ENCODE data around the gene CD82. TPM values are rescaled to one million over a fixed set of nuclear protein-coding genes. Genes with fewer than 3 reads are reported as not detected.

The CD82 gene
- total and polyA plus RNA-seq, 2 of the 8 experiments (the other 6 are each of a cell fraction or from before 2014, with no cell fraction given), result 7.9 to 10.3 TPM

GRCh38 chr11:44597358-44598012 lies 32.0 kb downstream of the CD82 start:
- Histone ChIP-seq H2BK5ac (ENCODE audit: low read depth, low read length) (no peak overlapping the region), H2BK12ac (ENCODE audit: low read depth, low read length) (no peak overlapping the region), H4K20me1 (replicated peaks in 1 of 2; ENCODE audit: control insufficient read depth in 1 of 2, insufficient read depth in 2 of 2, low read length in 2 of 2) (no peaks in the 10 kb centered on the region), H3K23me2 (ENCODE audit: low read depth, low read length) (no peaks in the 10 kb centered on the region), H3K4me3 (ENCODE audit: extremely low read depth in 1 of 4, insufficient read depth in 2 of 4, low read depth in 3 of 4, low read length in 4 of 4) (no peak overlapping the region), H4K91ac (replicated peaks; ENCODE audit: insufficient read length, low read length) (no peak overlapping the region), H3K27ac (ENCODE audit: low read depth, low read length) (no peak overlapping the region), H3K27me3 (replicated peaks in 1 of 4; ENCODE audit: control insufficient read depth in 3 of 4, extremely low read depth in 1 of 4, insufficient read depth in 3 of 4, low read length in 3 of 4) (no peaks in the 10 kb centered on the region), H3K14ac (ENCODE audit: insufficient read length) (no peak overlapping the region), H3K56ac (replicated peaks; ENCODE audit: insufficient read length, low read depth, low read length) (no peak overlapping the region), H3K9me3 (ENCODE audit: insufficient read depth in 2 of 2, low read depth in 1 of 2, low read length in 1 of 2) (no peaks in the 10 kb centered on the region), H3K4me1 (replicated peaks in 1 of 4; ENCODE audit: control insufficient read depth in 3 of 4, insufficient read depth in 4 of 4, low read length in 3 of 4) (peaks cover 0 to 11% (median 2%) of the 10 kb centered on the region in 4 experiments; a peak in 3 of 7 replicates), H3K18ac (ENCODE audit: extremely low read depth, low read length) (no peak overlapping the region; the same call in 1 of the 2 replicates), H3K79me2 (ENCODE audit: control insufficient read depth in 1 of 2, insufficient read depth in 2 of 2, low read length in 2 of 2) (no peaks in the 10 kb centered on the region), H3K4me2 (ENCODE audit: insufficient read depth in 1 of 2, low read depth in 2 of 2, low read length in 2 of 2) (no peak overlapping the region), H3K79me1 (ENCODE audit: low read depth, low read length) (no peaks in the 10 kb centered on the region), H2BK120ac (replicated peaks; ENCODE audit: low read depth, low read length) (no peak overlapping the region), H3K9ac (replicated peaks in 1 of 4; ENCODE audit: extremely low read depth in 1 of 4, low read depth in 3 of 4, low read length in 3 of 4) (no peak overlapping the region), H2BK20ac (ENCODE audit: low read length) (no peak overlapping the region), H3K4ac (replicated peaks; ENCODE audit: insufficient read length, low read depth, low read length) (no peak overlapping the region), H2AK5ac (ENCODE audit: low read depth, low read length) (no peak overlapping the region), H3K23ac (ENCODE audit: insufficient read length) (no peak overlapping the region), H4K5ac (ENCODE audit: insufficient read length, low read depth, low read length) (no peak overlapping the region), H4K8ac (ENCODE audit: extremely low read depth, insufficient read depth, low read length) (no peak overlapping the region), H2BK15ac (ENCODE audit: low read length) (no peak overlapping the region), H3K36me3 (ENCODE audit: control insufficient read depth in 2 of 4, insufficient read depth in 4 of 4, low read length in 3 of 4) (no peaks in the 10 kb centered on the region), H2AFZ (ENCODE audit: low read length) (no peak overlapping the region)
- DNase-seq (ENCODE audit: low read depth in 1 of 2, low spot score in 2 of 2) (no peak), FAIRE-seq (no peak)
- WGBS, 2 experiments (ENCODE audit: extremely low coverage in 1 of 2, insufficient coverage in 1 of 2, insufficient read length in 1 of 2, insufficient replicate concordance in 2 of 2, low coverage in 1 of 2, low lambda C conversion rate in 2 of 2, missing lambda C conversion rate in 1 of 2), result 87% methylated on average over 5 of the region's 5 CpGs; no CpG with 5 or more reads in 1 of the 2 experiments
- POLR2A ChIA-PET (ENCODE audit: partially characterized antibody), result interaction anchor here (1.0 kb wide), 1 partner anchor 32 kb away, joined by 3 read pairs; the partner anchor contains the start of gene CD82
- CTCF ChIA-PET (ENCODE audit: partially characterized antibody), result interaction anchor here (0.7 to 7.7 kb wide), 9 partner anchors 13 to 313 kb away, joined by 3 to 56 read pairs (median 6); partner anchors contain the start of gene CD82
- TF ChIP-seq SIN3A (conservative IDR thresholded peaks at IDR 0.05 in 1 of 2, IDR thresholded peaks at IDR 0.05 in 1 of 2; ENCODE audit: low read depth in 1 of 2, low read length in 2 of 2) (no peak), SP4 (IDR thresholded peaks at IDR 0.05; ENCODE audit: low read length) (no peak), MAFK (IDR thresholded peaks at IDR 0.05; ENCODE audit: low read depth, low read length) (no peak), SIRT6 (IDR thresholded peaks at IDR 0.05; ENCODE audit: low read length) (no peak), KDM4A (IDR thresholded peaks at IDR 0.05; ENCODE audit: low read depth, low read length, severe bottlenecking) (no peak), TAF7 (optimal IDR thresholded peaks at IDR 0.05; ENCODE audit: borderline replicate concordance, low read depth, low read length) (no peak), POLR2A (IDR thresholded peaks at IDR 0.05; ENCODE audit: control extremely low read depth in 1 of 2, low read depth in 2 of 2, low read length in 2 of 2) (no peak)
